Thoracic aorta (tissue), 2 donors: ENCODE results near the gene PRDM10. TPM values are rescaled to one million over a fixed set of nuclear protein-coding genes. Genes with fewer than 3 reads are reported as not detected.
"Not testable (repeated sequence)": the region's sequence is repeated elsewhere in the genome, so short reads cannot be mapped to it uniquely, and the experiment has no call there.

Experiments
- ATAC-seq: fragments of 150-250 bp; one replicate; pipeline ENCODE4 v1.8.0; 2017; ENCODE audit warnings: low read depth; ENCODE audit not compliant: insufficient number of reproducible peaks, low FRiP score
- DNase-seq: peaks from one replicate; pipeline ENCODE4 v3.0.0-alpha.2; 2020; ENCODE audit warnings: low spot score
- H3K27ac ChIP-seq, 2 donors: fragments of 200-600 bp; sonication (generic); 1 replicate in 1 of 2; 2 replicates in 1 of 2; pipeline ENCODE4 v1.5.1; 2016; ENCODE audit warnings: mild to moderate bottlenecking in 2 of 2, moderate library complexity in 2 of 2
- H3K27me3 ChIP-seq: fragments of 200-600 bp; sonication (generic); replicated peaks from 2 replicates; pipeline ENCODE4 v1.6.0; 2016; ENCODE audit warnings: mild to moderate bottlenecking; ENCODE audit not compliant: insufficient read depth
- H3K36me3 ChIP-seq: fragments of 200-600 bp; sonication (generic); one replicate; pipeline ENCODE4 v1.5.1; 2016
- H3K4me1 ChIP-seq, 2 donors: fragments of 200-600 bp; sonication (generic); 1 replicate in 1 of 2; 2 replicates in 1 of 2; pipeline versions ENCODE4 v1.5.1 to v1.6.0; 2016; ENCODE audit warnings: low read depth in 2 of 2, mild to moderate bottlenecking in 1 of 2; ENCODE audit not compliant: control insufficient read depth in 1 of 2
- H3K4me3 ChIP-seq: fragments of 200-600 bp; sonication (generic); 2 replicates; pipeline ENCODE4 v1.5.1; 2016; ENCODE audit warnings: mild to moderate bottlenecking
- H3K9me3 ChIP-seq: fragments of 200-600 bp; sonication (generic); 2 replicates; pipeline ENCODE4 v1.5.1; 2016
- total RNA-seq, 2 donors: library from RNA; depleted of rRNA; stranded (reverse); fragments of >200 nt; gene quantifications; one replicate each; pipeline versions ENCODE4 v1.1.0 to v1.2.3, GENCODE V29; 2016
- TF ChIP-seq, protein P1 (sequence below): fragments of 200-600 bp; sonication (generic); IDR thresholded peaks from one replicate; pipeline ENCODE4 v1.5.1; 2019; ENCODE audit warnings: antibody characterized with exemption

The PRDM10 gene
- total RNA-seq, 2 donors from 2014 or later = 8.8 to 10.4 TPM

DNA sequence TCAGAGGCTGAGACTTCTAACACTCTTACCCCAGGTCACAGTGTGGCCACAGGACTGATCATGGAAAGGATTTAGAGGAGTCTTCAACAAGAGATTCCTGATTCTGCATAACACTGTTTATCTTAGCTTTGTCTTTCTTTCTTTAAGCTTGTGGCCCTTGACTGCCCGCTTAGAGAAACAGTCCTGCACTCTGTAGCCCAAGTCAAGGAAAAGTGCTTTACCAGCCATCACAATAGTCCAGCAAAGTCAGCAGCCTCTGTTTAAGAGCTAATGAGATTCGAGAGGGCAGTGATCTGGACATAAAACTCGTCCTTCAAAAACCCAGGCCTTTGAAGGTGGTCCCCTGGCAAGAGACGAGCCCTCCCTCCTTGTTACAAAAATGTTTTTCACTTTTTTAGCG is 30.0 kb downstream of the PRDM10 start:
- no peak for ATAC-seq

DNA sequence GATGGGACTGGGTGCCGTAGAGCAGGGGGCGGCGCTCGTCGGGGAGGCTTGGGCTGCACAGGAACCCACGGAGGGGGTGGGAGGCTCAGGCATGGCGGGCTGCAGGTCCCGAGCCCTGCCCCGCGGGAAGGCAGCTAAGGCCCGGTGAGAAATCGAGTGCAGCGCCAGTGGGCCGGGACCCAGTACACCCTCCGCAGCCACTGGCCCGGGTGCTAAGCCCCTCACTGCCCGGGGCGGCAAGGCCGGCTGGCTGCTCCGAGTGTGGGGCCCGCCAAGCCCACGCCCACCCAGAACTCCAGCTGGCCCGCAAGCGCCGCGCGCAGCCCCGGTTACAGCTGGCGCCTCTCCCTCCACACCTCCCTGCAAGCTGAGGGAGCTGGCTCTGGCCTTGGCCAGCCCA is 30.8 kb downstream of the PRDM10 start:
- not testable (repeated sequence) for H3K4me3 ChIP-seq, DNase-seq, ATAC-seq, H3K27ac ChIP-seq, H3K27me3 ChIP-seq, H3K4me1 ChIP-seq, H3K9me3 ChIP-seq, H3K36me3 ChIP-seq

More for the DNA sequence above, 30.0 kb downstream of the PRDM10 start:
- TF ChIP-seq, protein P1, sequence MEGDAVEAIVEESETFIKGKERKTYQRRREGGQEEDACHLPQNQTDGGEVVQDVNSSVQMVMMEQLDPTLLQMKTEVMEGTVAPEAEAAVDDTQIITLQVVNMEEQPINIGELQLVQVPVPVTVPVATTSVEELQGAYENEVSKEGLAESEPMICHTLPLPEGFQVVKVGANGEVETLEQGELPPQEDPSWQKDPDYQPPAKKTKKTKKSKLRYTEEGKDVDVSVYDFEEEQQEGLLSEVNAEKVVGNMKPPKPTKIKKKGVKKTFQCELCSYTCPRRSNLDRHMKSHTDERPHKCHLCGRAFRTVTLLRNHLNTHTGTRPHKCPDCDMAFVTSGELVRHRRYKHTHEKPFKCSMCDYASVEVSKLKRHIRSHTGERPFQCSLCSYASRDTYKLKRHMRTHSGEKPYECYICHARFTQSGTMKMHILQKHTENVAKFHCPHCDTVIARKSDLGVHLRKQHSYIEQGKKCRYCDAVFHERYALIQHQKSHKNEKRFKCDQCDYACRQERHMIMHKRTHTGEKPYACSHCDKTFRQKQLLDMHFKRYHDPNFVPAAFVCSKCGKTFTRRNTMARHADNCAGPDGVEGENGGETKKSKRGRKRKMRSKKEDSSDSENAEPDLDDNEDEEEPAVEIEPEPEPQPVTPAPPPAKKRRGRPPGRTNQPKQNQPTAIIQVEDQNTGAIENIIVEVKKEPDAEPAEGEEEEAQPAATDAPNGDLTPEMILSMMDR = no peak
- Histone ChIP-seq H3K27ac (no peak overlapping the region), H3K4me3 (no peak overlapping the region), H3K9me3 (no peaks in the 10 kb centered on the region), H3K36me3 (no peaks in the 10 kb centered on the region), H3K27me3 (no peaks in the 10 kb centered on the region), H3K4me1 (peaks cover 0 to 3% of the 10 kb centered on the region in 2 donors)
- DNase-seq = no peak

DNA sequence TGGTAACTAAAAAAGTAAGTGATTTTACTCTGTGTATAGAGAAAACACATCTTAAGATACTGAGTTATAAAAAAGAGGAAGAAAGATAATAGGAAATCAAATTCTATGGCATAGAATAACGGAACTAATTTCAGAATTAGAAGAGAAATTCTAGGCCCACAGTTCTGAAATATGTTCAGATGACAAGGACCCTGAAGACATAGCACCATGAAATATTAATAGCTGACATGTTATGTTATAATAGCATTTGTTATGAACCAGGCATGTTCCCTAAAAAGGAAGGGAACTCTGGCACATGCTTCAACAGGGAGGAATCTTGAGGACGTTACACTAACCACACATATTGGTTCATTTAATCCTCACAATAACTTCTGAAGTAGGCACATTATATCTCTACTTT is 32.7 kb downstream of the PRDM10 start:
- TF ChIP-seq, protein P1 = no peak
- H3K27ac ChIP-seq = no peak overlapping the region
- peaks cover 0 to 3% of the 10 kb centered on the region in 2 donors for H3K4me1 ChIP-seq
- H3K4me3 ChIP-seq = no peak overlapping the region
- DNase-seq (no peak), ATAC-seq (no peak)
- H3K36me3 ChIP-seq = no peaks in the 10 kb centered on the region
- H3K27me3 ChIP-seq = no peaks in the 10 kb centered on the region
- no peaks in the 10 kb centered on the region for H3K9me3 ChIP-seq

DNA sequence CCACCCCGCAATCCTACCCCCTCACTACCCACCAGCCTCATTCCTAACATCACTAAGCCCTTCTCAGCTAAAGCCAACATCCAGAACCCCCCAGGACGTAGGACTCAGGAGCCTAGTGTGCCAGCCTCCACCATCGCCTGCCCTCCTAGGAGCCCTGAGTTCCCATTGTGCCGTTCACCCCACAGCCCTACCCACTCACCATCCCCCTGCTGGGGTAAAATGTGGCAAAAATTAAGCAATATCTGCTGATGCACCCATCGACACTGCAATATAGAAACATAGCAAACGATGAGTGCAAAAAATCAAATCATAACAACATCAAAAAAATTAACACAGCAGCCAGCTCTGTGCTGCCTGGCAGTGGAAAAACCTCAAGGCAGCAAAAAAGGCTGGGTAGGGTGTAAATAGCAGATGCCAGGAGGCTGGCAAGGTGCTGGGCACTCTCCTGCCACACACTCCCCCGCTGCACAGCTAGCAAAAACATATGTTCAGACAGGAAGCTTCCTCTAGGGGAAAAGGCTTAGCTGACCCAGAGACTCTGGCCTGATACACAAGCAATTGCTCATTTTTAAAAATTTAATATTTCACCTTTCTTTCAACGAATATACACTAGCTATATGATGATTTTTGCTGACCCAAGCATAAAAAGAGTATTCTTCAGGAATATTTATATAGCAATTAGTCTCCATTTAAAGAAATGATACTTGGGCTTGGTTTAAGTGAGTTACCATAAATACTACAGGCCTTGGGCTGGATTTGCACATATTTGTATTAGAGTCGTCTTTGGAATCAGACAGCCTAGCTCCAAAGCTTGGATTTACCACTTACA is 33.8 kb downstream of the PRDM10 start:
- DNase-seq (no peak), ATAC-seq (no peak)
- Histone ChIP-seq H3K27me3 (no peaks in the 10 kb centered on the region), H3K4me1 (no peaks in the 10 kb centered on the region), H3K27ac (no peak overlapping the region), H3K4me3 (no peak overlapping the region), H3K36me3 (no peaks in the 10 kb centered on the region), H3K9me3 (no peaks in the 10 kb centered on the region)
- TF ChIP-seq, protein P1 = no peak

DNA sequence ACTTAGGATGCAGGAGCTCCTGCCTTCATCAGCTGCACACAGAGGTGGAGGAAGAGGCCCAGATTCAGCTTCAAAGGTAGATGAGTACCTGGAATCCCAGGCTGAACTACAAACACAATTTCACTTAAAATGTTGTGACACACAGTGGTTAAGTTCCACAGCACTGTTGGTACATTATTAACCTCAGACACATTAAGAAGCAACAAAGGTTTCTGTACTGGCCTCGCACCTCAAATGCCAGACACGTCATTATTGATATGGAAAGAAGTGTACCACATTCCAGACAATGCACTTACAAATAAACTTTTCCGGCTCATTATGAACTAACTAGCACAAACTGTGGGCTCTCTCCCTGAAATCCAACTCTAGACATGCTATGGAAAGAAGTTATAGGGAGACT is 34.6 kb downstream of the PRDM10 start:
- DNase-seq (no peak), ATAC-seq (no peak)
- no peaks in the 10 kb centered on the region for H3K27me3 ChIP-seq
- H3K4me1 ChIP-seq = no peaks in the 10 kb centered on the region
- H3K9me3 ChIP-seq = no peaks in the 10 kb centered on the region
- H3K27ac ChIP-seq = no peak overlapping the region
- no peaks in the 10 kb centered on the region for H3K36me3 ChIP-seq
- TF ChIP-seq, protein P1 = no peak
- H3K4me3 ChIP-seq = no peak overlapping the region

DNA sequence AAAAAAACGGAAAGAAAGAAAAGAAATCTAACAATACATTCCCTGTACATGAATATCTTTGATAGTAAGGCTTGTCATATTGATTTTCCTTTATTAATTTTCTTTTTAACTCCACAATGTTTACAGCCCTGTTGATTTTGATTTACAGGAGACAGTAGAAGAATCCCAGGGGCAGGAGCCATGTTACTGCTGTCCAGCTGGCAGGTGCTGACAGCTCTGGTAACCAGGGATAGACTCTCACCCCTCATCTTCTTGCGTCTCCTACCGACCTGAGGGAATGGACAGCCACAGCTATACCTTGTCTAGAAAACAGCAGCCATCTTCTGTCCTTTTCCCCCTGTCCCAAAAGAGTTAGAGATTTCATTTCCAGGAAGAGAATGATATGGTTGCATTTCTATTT is 37.4 kb downstream of the PRDM10 start:
- ATAC-seq = no peak
- H3K27ac ChIP-seq = no peak overlapping the region
- no peaks in the 10 kb centered on the region for H3K4me1 ChIP-seq
- H3K36me3 ChIP-seq = peaks cover 6% of the 10 kb centered on the region
- H3K27me3 ChIP-seq = no peaks in the 10 kb centered on the region
- no peaks in the 10 kb centered on the region for H3K9me3 ChIP-seq
- TF ChIP-seq, protein P1 = no peak
- H3K4me3 ChIP-seq = no peak overlapping the region
- DNase-seq = no peak
